ENCODE measurements around the gene PATZ1.
"Not testable (repeated sequence)": the region's sequence is repeated elsewhere in the genome, so short reads cannot be mapped to it uniquely, and the experiment has no call there.

PATZ1 gene, protein sequence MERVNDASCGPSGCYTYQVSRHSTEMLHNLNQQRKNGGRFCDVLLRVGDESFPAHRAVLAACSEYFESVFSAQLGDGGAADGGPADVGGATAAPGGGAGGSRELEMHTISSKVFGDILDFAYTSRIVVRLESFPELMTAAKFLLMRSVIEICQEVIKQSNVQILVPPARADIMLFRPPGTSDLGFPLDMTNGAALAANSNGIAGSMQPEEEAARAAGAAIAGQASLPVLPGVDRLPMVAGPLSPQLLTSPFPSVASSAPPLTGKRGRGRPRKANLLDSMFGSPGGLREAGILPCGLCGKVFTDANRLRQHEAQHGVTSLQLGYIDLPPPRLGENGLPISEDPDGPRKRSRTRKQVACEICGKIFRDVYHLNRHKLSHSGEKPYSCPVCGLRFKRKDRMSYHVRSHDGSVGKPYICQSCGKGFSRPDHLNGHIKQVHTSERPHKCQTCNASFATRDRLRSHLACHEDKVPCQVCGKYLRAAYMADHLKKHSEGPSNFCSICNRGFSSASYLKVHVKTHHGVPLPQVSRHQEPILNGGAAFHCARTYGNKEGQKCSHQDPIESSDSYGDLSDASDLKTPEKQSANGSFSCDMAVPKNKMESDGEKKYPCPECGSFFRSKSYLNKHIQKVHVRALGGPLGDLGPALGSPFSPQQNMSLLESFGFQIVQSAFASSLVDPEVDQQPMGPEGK

DNA sequence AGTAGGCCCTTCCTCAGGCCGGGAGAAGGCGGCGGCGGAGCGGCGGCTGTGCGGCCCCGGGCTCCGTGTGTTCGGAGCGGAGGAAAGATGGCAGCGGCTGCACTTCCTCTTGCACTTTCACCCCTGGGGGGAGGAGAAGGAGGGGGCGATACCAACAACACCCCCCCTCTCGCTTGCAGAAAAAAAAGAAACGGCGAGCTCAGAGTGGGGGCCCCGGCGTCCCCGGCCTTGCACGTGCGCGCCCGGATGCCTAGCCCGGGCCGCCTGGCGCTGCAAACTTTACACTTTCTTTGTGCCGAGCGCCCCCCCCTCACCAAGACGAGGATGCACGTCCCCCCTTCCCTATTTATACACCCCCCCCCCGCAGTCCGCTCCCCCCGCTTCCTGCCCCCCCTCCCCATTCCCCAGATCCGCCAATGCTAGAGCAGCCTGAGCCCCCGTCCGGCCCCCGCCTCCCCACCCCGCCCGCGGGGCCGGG lies at the start of gene PATZ1:
Gene PATZ1, minus strand, starts transcription at position 92 of the 478 bp plus-strand sequence. CDS start 744 bp downstream, outside the sequence.
- DNase-seq, result peak; percentile 61 to 74

DNA sequence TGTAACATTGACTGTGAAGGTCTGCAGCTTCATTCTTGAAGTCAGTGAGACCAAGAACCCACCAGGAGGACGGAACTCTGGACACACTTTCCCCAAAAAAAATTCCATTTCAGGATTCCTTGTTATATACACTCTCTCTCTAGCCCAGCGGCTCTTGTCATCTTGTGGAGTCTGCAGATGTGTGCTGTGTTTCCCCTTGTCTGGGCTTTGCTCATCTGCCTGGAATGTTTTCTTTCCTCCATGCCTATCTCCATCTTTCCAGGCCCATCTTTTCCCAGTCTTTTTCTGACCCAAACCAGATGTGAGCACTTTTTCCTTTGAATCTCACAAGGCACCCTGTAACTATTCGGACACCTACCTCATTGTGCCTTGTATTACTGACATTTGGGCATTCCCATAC lies 48.2 kb upstream of the PATZ1 start:
- no peak for DNase-seq

DNA sequence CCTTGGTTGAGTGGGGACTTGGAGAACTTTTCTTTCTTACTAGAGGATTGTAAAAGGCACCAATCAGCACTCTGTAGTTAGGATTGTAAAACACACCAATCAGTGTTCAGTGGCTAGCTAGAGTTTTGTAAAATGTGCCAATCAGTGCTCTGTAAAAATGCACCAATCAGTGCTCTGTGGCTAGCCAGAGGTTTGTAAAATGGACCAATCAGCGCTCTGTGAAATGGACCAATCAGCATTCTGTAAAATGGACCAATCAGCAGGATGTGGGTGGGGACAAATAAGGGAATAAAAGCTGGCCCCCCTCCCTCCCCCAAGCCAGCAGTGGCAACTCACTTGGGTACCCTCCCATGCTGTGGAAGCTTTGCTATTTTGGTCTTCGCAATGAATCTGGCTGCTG lies 47.7 kb upstream of the PATZ1 start:
- no peak for DNase-seq

DNA sequence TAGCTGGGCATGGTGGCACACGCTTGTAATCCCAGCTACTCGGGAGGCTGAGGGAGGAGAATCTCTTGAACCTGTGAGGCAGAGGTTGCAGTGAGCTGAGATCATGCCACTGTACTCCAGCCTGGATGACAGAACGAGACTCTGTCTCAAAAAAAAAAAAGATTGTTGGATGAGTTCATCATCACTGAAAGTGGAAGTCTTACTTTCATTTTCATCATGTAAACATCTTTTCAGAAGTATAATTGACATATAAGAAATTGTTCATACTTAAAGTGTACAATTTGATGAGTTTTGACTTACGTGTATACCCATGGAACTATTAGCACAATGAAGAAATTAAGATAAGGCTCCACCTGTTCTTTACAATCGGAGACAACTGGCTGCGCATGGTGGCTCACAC lies 32.5 kb upstream of the PATZ1 start:
- DNase-seq, result not testable (repeated sequence)

DNA sequence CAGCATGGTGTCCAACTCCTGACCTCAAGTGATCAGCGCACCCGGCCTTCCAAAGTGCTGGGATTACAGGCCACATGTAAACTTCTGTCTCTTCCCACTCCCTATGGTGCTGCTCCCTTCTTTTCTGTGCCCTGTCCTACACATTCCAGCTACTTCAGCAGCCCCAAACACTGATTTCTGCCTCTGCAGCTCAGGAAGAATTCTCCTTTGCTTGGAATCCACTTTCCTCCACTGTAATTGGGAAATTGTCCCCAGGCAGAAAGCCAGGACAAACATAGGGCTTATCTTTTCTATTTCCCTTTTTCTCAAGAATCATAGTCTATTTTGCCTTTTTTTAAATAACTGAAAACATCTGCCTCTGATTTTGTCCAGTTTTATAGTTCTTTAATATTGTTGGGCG lies 32.0 kb upstream of the PATZ1 start:
- DNase-seq, result no peak

DNA sequence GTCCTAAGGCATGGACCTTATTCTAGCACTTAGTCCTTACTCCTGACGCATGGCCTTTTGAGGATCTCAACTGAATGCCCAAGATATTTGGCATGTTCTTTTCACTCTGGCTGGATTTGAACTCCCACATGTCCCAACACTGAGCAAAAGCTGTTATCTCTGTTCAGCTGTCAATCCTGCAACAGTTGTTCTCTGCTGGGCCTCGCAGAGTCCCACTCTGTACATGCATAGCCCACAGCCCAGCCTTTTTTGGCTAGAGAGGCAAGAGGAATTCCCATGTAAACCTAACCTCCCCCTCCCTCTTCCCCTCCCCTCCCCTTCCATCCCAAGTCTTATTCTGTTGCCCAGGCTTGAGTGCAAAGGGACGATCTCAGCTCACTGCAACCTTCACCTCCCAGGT lies 31.5 kb upstream of the PATZ1 start:
- DNase-seq, result no peak

DNA sequence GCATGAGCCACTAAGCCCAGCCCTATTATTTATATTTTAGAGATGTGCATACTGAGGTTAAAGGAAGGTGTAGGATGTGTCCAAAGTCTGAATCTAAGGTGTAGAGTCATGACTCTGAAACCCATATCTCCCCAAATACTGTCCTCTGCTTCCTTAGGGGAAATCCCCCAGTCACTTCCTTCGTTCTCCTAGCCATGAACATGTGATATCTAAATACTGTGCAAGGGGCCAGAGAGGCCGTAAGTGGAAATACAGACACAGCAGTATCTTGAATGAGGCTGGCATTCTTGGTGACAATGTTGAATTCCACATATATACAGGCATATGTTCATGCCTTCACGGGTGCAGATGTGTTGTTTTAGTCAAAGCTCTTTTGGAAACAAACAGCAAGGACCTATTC lies 21.3 kb upstream of the PATZ1 start:
- no peak for DNase-seq

DNA sequence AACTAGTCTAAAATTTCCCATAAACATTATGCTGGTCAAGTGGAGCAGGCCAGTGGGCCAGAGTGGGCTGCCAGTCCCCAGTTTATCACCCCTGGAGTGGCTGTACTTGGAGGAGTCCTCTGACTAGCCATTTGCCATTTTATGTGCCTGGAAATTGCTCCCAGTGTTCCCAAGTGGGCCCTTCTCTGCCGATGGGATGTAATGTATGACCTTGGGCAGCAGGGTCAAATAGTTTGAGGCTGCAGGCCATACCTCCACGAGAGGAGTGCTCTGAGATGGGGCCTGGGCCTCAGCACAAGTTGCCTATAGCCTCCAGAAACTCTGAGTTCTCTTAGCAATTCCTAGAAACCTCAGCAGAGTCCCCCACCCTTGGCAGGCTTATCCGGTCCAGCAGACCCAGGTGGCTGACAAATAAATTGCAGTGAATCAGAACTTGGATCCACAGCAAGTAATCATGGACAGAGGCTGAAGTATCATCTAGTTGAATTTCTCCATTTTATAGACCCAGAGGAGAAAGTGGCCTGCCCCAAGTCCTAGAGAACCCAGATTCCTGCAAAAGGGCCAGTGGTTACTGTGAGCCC lies 17.8 kb upstream of the PATZ1 start:
- no peak for DNase-seq

DNA sequence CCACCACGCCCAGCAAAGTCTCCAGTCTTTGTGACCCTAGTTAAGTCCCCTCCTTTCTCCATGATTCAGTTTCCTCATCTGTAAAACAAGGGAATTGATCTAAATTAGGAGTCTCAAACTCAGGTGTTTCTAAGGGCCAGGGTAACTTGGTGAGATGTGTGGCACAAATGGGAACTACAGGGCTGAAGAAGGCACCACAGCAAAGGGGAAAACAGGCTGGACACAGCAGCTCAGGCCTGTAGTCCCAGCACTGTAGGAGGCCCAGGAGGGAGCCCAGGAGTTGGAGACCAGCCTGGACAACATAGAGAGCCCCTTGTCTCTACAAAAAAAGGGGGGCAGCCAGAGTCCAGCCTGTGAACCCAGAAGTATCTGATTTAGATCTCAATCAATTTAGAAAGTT lies 15.6 kb upstream of the PATZ1 start:
- DNase-seq, result no peak

DNA sequence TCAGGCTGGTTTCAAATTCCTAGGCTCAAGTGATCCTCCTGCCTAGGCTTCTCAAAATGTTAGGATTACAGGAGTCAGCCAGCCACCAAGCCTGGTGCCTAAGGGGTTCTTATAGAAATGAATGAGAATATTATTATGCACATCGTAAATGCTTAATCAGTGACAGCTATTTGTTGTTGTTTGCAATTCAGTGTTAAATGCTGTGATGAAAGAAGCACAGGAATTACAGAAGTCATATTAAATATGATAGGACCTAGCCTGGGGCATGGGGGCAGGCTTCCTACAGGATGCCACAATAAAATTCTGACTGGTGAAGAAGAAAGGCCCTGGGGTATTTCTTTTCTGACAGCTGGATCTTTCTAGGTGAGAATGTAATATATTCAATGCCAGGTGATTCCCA lies 13.9 kb upstream of the PATZ1 start:
- DNase-seq, result no peak

DNA sequence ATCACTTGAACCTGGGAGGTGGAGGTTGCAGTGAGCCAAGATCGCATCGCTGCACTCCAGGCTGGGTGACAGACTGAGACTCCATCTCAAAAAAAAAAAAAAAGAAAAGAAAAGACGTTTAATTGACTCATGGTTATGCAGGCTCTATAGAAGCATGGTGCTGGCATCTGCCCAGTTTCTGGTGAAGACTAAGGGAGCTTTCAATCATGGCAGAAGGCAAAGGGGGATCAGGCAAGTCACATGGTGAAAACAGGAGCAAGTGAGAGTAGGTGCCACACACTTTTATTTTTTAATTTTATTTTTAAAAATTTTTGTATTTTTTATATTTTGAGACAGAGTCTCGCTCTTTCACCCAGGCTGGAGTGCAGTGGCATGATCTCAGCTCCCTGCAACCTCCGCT lies 8.4 kb upstream of the PATZ1 start:
- no peak for DNase-seq

DNA sequence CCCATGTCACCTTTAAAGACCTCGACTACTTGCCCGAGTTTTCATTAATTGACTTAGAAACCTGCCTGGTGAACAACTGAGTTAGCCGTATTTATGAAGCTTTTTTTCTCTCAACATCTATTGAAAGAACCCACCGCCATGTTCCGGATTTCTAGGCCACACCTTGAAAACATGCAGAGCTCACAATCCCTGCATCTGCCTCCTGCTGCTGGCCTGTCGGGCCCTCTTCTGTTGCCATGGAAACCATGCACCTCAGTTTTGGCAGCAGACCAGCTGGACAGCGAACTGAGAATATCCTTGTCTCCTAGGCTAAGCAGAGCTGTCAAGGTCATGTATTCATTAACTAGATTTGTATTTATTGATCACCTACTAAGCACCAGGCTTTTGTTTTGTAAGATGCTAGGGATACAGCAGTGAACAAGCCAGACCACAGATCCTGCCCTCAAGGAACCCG lies 4.3 kb upstream of the PATZ1 start:
- DNase-seq, result no peak

DNA sequence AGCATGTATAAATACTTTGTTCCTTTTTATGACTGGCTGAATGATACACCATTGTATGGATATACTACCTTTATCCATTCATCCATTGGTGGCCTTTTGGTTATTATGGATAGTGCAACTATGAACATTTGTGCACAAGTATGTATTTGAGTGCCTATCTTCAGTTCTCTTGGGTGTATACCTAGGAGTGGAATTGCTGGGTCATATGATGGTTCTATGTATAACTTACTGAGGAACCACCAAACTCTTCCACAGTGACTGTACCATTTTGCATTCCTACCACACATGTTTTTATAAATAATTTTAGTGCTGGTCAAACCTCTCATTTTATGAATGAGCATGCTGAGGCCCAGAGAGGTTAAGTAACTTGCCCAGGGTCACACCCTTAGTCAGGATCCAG lies 3.8 kb upstream of the PATZ1 start:
- no peak for DNase-seq

DNA sequence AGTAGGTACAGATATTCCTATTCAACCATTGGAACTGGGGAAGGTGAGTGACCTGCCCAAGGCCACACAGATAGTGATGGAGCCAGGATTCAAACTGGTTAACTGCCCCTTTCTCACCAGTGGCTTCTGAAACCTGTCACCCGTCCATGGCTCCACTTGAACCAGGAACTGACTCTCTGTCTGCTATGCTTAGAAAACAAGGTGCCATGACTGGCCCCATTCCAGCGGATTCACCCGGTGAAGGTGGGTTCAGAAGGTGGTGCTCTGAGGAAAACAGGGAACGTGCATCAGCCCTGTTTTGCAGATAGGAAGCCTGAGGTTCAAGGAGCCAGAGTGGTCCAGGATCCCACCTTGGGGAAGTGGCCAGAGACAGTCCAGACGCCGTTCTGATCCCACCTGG lies 2.6 kb upstream of the PATZ1 start:
- DNase-seq, result no peak

DNA sequence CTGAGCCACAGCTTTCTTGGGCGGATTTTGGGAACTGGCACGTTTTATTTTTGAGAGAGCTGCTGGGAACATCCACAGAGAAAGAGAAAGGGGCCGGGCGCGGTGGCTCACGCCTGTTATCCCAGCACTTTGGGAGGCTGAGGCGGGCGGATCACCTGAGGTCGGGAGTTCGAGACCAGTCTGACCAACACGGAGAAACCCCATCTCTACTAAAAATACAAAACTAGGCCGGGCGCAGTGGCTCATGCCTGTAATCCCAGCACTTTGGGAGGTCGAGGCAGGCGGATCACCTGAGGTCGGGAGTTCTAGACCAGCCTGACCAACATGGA lies 1.8 kb upstream of the PATZ1 start:
- not testable (repeated sequence) for DNase-seq

DNA sequence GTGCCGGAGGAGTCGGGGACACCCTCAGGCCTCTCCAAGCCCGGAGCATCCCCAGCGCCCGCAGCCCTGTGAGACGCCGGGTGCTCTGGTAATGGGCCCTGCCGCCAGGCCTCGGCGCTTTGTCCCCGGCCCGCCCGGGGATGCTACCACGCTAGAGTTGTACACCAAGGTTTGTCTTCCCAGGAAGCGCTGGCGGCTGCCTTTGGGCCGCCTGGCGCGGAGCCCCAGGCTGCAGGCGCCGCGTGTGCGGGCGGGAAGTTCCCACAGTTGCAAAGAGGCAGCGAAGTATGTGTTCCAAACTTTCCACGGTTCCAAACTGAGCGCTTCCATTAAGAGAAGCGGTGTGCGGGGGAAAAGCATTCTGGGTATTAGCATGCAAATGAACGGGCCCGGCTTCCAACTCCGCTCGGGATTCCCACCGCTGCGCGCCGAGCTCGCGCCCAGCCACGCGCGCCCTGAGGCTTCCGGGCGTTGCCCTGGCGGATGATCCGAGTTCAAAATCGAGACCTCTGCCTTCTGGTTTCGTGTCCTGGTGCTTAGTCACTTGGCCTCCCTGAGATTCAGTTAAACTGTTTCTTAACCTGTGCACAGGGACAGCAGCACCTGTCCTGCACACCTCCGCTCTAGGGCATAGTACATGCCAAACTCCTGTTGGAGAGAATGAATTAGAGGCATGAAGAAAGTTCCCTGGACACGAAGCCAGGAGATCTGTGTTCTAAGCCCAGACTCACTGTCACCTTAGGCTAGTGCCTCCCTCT lies 1.3 kb upstream of the PATZ1 start:
- peak; percentile 45 to 62 for DNase-seq

DNA sequence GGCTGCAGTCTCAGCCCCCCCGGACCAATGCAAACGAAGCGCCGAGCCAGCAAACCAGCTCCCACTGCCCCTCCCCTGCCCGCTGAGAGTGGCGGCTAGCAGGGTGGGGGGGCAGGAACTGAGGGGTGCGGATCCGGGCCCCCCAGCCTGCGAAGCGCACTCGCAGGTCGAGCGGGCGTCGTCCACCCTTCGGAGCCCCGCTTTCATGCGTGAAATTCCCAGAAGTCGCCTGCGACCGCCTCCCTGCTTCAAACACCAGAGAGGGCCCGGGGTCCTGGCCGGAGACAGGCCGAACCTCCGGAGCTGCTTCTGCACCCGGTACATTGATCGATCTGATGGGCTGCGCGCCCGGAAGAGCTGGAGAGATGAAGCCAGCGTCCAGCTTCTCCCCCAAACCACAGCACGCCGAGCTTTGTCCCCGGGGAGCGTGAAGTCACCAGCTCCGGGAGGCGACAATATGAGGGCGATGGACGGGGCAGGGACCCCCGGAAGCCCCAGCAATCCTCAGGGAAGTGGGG lies 646 bp upstream of the PATZ1 start:
- DNase-seq, result peak; percentile 6 to 37

DNA sequence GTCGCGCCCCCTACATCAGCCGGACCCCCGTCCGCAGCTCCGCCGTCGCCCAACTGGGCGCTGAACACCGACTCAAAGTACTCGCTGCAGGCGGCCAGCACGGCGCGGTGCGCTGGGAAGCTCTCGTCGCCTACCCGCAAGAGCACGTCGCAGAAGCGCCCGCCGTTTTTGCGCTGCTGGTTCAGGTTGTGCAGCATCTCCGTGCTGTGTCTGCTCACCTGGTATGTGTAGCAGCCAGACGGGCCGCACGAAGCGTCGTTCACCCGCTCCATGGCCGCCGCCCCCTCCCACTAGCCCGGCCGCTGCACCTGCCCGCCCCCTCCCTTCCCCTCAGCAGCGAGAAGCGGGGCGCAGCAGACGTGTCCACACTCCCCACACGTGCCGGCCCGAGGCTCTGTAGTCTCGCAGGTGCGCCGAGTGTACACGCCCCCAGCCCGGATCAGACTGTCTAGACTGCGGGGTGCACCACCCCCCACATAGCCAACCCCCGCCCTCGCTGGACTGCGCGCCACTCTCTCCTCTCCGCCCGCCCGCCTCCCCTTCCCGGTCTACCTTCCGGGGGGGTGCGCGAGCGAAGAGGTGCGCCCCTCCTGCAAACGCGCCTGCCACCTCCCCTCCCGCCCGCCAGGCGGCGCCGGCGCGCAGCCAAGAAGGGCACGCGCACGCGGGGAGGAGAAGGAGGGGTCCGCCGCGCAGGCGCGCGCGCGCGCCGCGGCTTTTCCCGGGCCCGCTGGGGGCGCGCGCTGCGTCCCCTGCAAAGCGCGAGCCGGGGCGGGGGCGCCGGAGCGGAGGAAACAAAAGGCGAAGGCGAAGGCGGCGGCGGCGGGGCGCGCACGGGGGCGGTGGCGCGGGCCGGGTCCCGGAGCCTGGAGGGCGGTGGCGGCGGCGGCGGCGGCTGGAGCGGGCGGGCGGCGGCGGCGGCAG lies 553 bp downstream of the PATZ1 start:
- peak; percentile 87 to 89 for DNase-seq

DNA sequence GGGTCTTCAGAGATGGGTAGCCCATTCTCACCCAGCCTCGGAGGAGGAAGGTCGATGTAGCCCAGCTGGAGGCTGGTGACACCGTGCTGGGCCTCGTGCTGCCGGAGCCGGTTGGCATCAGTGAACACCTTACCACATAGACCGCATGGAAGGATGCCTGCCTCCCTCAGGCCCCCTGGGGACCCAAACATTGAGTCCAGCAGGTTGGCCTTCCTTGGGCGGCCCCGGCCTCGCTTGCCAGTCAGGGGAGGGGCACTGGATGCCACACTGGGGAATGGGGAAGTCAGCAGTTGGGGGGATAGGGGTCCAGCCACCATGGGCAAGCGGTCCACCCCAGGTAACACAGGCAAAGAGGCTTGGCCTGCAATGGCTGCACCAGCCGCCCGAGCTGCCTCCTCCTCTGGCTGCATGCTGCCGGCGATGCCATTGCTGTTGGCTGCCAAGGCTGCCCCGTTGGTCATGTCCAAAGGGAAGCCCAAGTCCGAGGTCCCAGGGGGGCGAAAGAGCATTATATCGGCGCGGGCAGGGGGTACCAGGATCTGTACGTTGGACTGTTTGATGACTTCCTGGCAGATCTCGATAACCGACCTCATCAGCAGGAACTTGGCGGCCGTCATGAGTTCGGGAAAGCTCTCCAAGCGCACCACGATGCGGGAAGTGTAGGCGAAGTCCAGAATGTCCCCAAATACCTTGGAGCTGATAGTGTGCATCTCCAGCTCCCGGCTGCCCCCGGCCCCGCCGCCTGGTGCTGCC lies 1.4 kb downstream of the PATZ1 start:
- DNase-seq, result peak; percentile 24 to 27

DNA sequence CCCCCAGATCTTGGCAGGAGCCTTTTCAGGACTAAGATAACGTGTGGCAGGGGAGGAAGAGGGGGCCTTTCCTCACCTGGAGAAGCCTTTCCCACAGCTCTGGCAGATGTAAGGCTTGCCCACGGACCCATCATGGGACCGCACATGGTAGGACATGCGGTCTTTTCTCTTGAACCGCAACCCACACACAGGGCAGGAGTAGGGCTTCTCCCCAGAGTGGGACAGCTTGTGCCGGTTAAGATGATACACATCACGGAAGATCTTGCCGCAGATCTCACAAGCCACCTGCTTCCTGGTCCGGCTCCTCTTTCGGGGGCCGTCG lies 1.9 kb downstream of the PATZ1 start:
- DNase-seq, result no peak

Measured in stimulated activated CD4-positive, alpha-beta T cell treated with anti-CD3 and anti-CD28 coated beads, Interleukin-4, amount 100 ng/mL, for 4 hours (primary cell).